ENCODE measurements around the gene CTSW. TPM values are rescaled to one million over a fixed set of nuclear protein-coding genes. Genes with fewer than 3 reads are reported as not detected.

CTSW gene
- total RNA-seq, 2 experiments from 2014 or later, result not detected

DNA sequence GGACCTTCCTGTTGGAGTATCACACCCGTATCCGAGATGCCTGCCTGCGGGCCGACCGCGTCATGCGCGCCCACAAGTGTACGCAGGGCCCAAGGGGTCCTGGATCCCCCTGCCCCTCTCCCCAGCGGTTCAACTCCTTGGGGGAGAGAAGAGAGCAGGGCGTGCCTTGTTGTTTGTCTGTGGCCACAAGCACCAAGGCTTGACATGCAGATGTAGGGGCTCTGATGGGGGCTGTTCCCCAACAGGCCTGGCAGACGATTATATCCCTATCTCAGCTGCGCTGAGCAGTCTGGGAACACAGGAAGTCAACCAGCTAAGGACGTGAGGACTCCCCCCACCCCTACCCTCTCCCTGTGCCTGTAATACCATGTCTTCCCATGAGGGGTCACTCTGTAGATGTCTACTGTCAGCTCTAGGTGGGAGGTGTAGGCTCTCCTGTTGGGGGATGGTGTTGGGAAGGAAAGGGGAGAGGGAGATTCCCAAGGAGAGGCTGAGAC is 28.5 kb upstream of the CTSW start:
- Histone ChIP-seq H3K9me3 (ENCODE audit: low read length) (peaks cover 7% of the 10 kb centered on the region; the same call in 1 of the 2 replicates), H3K4me2 (ENCODE audit: low read length) (no peak overlapping the region), H2AFZ (ENCODE audit: low read length) (no peak overlapping the region), H3K27ac (ENCODE audit: low read depth, low read length, poor library complexity, severe bottlenecking) (no peak overlapping the region), H4K20me1 (ENCODE audit: insufficient read depth, low read length) (peaks cover 9% of the 10 kb centered on the region), H3K9me2 (ENCODE audit: insufficient read depth, low read length) (no peaks in the 10 kb centered on the region), H3K36me3 (ENCODE audit: insufficient read depth, low read length) (peaks cover 55% of the 10 kb centered on the region), H3K4me1 (ENCODE audit: insufficient read depth, low read length, poor library complexity, severe bottlenecking) (peaks cover 3% of the 10 kb centered on the region), H3K4me3 (ENCODE audit: low read depth, low read length, poor library complexity, severe bottlenecking) (no peak overlapping the region), H3K79me2 (ENCODE audit: insufficient read depth, low read depth, low read length) (peaks cover 21% of the 10 kb centered on the region)
- ChIA-PET POLR2A (no interaction called here), CTCF (ENCODE audit: unreplicated experiment) (no interaction called here)
- TF ChIP-seq CTCF (conservative IDR thresholded peaks at IDR 0.05; ENCODE audit: low read length) (peak; percentile 78), EZH2phosphoT487 (IDR thresholded peaks at IDR 0.05; ENCODE audit: borderline replicate concordance, low read depth, low read length) (no peak)
- DNase-seq (ENCODE audit: low spot score), result no peak
- intact Hi-C loops (cut with micrococcal nuclease; ENCODE audit: unreplicated experiment), result no loop called here
- no TSS peak for BruUV-seq (replicated peaks)

- DNase-seq (ENCODE audit: low spot score), result no peak
- peaks cover 16% of the 10 kb centered on the region for H4K20me1 ChIP-seq (ENCODE audit: insufficient read depth, low read length)
- peaks cover 63% of the 10 kb centered on the region for H3K36me3 ChIP-seq (ENCODE audit: insufficient read depth, low read length)
- H3K79me2 ChIP-seq (ENCODE audit: insufficient read depth, low read depth, low read length), result peaks cover 29% of the 10 kb centered on the region
- no peak for TF ChIP-seq CTCF (conservative IDR thresholded peaks at IDR 0.05; ENCODE audit: low read length)
- no peak for TF ChIP-seq EZH2phosphoT487 (IDR thresholded peaks at IDR 0.05; ENCODE audit: borderline replicate concordance, low read depth, low read length)
- H3K4me2 ChIP-seq (ENCODE audit: low read length), result no peak overlapping the region
- no TSS peak for BruUV-seq (replicated peaks)
- H3K9me3 ChIP-seq (ENCODE audit: low read length), result peaks cover 7% of the 10 kb centered on the region; the same call in 1 of the 2 replicates
- peaks cover 8% of the 10 kb centered on the region for H3K4me1 ChIP-seq (ENCODE audit: insufficient read depth, low read length, poor library complexity, severe bottlenecking)
- POLR2A ChIA-PET, result no interaction called here
- no peak overlapping the region for H3K4me3 ChIP-seq (ENCODE audit: low read depth, low read length, poor library complexity, severe bottlenecking)
- no peaks in the 10 kb centered on the region for H3K9me2 ChIP-seq (ENCODE audit: insufficient read depth, low read length)
- H2AFZ ChIP-seq (ENCODE audit: low read length), result no peak overlapping the region
- no peak overlapping the region for H3K27ac ChIP-seq (ENCODE audit: low read depth, low read length, poor library complexity, severe bottlenecking)
- CTCF ChIA-PET (ENCODE audit: unreplicated experiment), result no interaction called here
- intact Hi-C loops (cut with micrococcal nuclease; ENCODE audit: unreplicated experiment), result no loop called here
These were observed 27.7 kb upstream of the CTSW start for GRCh38 chr11:65851811-65852507.

- H3K79me2 ChIP-seq (ENCODE audit: insufficient read depth, low read depth, low read length), result peaks cover 36% of the 10 kb centered on the region
- H2AFZ ChIP-seq (ENCODE audit: low read length), result no peak overlapping the region
- H3K36me3 ChIP-seq (ENCODE audit: insufficient read depth, low read length), result peaks cover 69% of the 10 kb centered on the region
- BruUV-seq (replicated peaks), result no TSS peak
- H3K4me2 ChIP-seq (ENCODE audit: low read length), result no peak overlapping the region
- ChIA-PET POLR2A (no interaction called here), CTCF (ENCODE audit: unreplicated experiment) (no interaction called here)
- no peak overlapping the region for H3K4me3 ChIP-seq (ENCODE audit: low read depth, low read length, poor library complexity, severe bottlenecking)
- H3K9me2 ChIP-seq (ENCODE audit: insufficient read depth, low read length), result no peaks in the 10 kb centered on the region
- TF ChIP-seq EZH2phosphoT487 (IDR thresholded peaks at IDR 0.05; ENCODE audit: borderline replicate concordance, low read depth, low read length), result no peak
- TF ChIP-seq CTCF (conservative IDR thresholded peaks at IDR 0.05; ENCODE audit: low read length), result no peak
- peaks cover 7% of the 10 kb centered on the region; the same call in 1 of the 2 replicates for H3K9me3 ChIP-seq (ENCODE audit: low read length)
- H4K20me1 ChIP-seq (ENCODE audit: insufficient read depth, low read length), result peaks cover 16% of the 10 kb centered on the region
- peaks cover 8% of the 10 kb centered on the region for H3K4me1 ChIP-seq (ENCODE audit: insufficient read depth, low read length, poor library complexity, severe bottlenecking)
- intact Hi-C loops (cut with micrococcal nuclease; ENCODE audit: unreplicated experiment), result no loop called here
- DNase-seq (ENCODE audit: low spot score), result no peak
- no peak overlapping the region for H3K27ac ChIP-seq (ENCODE audit: low read depth, low read length, poor library complexity, severe bottlenecking)
These were observed 27.0 kb upstream of the CTSW start for GRCh38 chr11:65852508-65853245.
